Natural killer cell (primary cell): ENCODE results near the gene FRRS1. TPM values are rescaled to one million over a fixed set of nuclear protein-coding genes. Genes with fewer than 3 reads are reported as not detected.

Experiments
- ATAC-seq, 3 donors: fragments of 150-1000 bp in 2 of 3; fragments of 200-7000 bp in 1 of 3; cut with Tn5 transposase; 1 replicate in 1 of 3; 2 replicates in 2 of 3; pipeline ENCODE4 v1.10.0; 2021; ENCODE audit warnings: mild to moderate bottlenecking in 2 of 3, moderate library complexity in 2 of 3
- DNase-seq, 2 donors: peaks; one replicate each; pipeline versions ENCODE4 v3.0.0 to v3.0.0-alpha.2; 2013 to 2021; ENCODE audit warnings: mixed read lengths in 1 of 2
- H3K27ac ChIP-seq: one replicate; pipeline ENCODE4 v1.5.1; 2013; ENCODE audit warnings: mild to moderate bottlenecking, low read length
- H3K27me3 ChIP-seq: one replicate; pipeline ENCODE4 v1.6.1; 2013; ENCODE audit warnings: low read length; ENCODE audit not compliant: control insufficient read depth, insufficient read depth
- H3K36me3 ChIP-seq: one replicate; pipeline ENCODE4 v1.6.1; 2013; ENCODE audit warnings: low read length; ENCODE audit not compliant: control insufficient read depth, insufficient read depth
- H3K4me1 ChIP-seq: one replicate; pipeline ENCODE4 v1.6.1; 2013; ENCODE audit warnings: low read length; ENCODE audit not compliant: control insufficient read depth, insufficient read depth
- H3K4me3 ChIP-seq: one replicate; pipeline ENCODE4 v1.5.1; 2013; ENCODE audit warnings: low read length
- H3K9me3 ChIP-seq: one replicate; pipeline ENCODE4 v1.6.1; 2013; ENCODE audit warnings: low read length; ENCODE audit not compliant: control insufficient read depth, insufficient read depth
- H3K27ac Mint-ChIP-seq, 2 donors: one replicate each; pipeline ENCODE4 v1.8.0; 2022; ENCODE audit warnings: mild to moderate bottlenecking in 2 of 2, mixed read lengths in 2 of 2, moderate library complexity in 1 of 2
- H3K27me3 Mint-ChIP-seq, 2 donors: one replicate each; pipeline ENCODE4 v1.8.0; 2022; ENCODE audit warnings: low read depth in 2 of 2, mixed read lengths in 2 of 2
- H3K36me3 Mint-ChIP-seq: one replicate; pipeline ENCODE4 v1.8.0; 2022; ENCODE audit warnings: mixed read lengths
- H3K4me1 Mint-ChIP-seq, 2 donors: one replicate each; pipeline ENCODE4 v1.8.0; 2022; ENCODE audit warnings: mixed read lengths in 2 of 2
- H3K4me3 Mint-ChIP-seq: one replicate; pipeline ENCODE4 v1.8.0; 2022; ENCODE audit warnings: mild to moderate bottlenecking, moderate library complexity, mixed read lengths
- H3K9me3 Mint-ChIP-seq, 2 donors: one replicate each; pipeline ENCODE4 v1.8.0; 2022; ENCODE audit warnings: mixed read lengths in 2 of 2
- WGBS: methylation state at CpG from one replicate; pipeline ENCODE4 v1.1.7; 2013; ENCODE audit warnings: missing lambda C conversion rate; ENCODE audit not compliant: insufficient coverage; 5-methylcytosine and 5-hydroxymethylcytosine counted together
- intact Hi-C: fragments of 100-400 bp; cut with micrococcal nuclease; formaldehyde crosslinking; loops from one replicate; pipeline ENCODE4 v1.14.2; 2022
- total RNA-seq, 4 donors: library from RNA; stranded (reverse); fragments of 120-200 nt in 1 of 4; gene quantifications; one replicate each; pipeline versions ENCODE4 v1.2.3 to v1.2.4, GENCODE V29; 2013 to 2022
- TF ChIP-seq, protein P1 (sequence below): fragments of 200-600 bp; IDR thresholded peaks from one replicate; pipeline ENCODE4 v1.8.0; 2022; ENCODE audit warnings: antibody characterized with exemption

FRRS1 gene
- total RNA-seq, 3 donors from 2014 or later (not counting 1 experiment from before 2014, with no cell fraction given), result 1.0 to 3.3 (median 3.0) TPM

DNA sequence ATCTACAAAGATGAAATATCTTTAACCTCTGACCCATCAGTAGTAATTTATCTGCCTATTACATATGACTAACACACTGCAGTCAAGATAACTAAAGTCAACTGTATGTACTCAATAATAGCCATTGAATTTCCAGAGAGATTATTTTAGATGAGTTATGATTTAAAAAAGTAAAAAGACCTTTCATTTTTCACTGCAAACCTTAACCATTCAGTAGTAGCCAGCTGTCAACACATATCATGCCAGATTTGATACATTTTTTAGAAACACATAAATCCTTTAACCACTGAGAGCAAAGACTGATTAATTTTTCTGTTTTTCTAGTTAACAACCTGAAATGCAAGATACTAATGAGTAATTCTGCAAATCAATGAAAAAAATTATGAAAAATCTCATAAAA, 89.6 kb downstream of the FRRS1 start:
- no peak overlapping the region for H3K4me3 ChIP-seq
- peaks cover 3% of the 10 kb centered on the region for H3K27me3 ChIP-seq
- no peak for DNase-seq
- Mint-ChIP-seq H3K4me1 (no peaks in the 10 kb centered on the region), H3K4me3 (no peak overlapping the region), H3K27me3 (peaks cover 12 to 41% of the 10 kb centered on the region in 2 donors), H3K9me3 (no peaks in the 10 kb centered on the region), H3K36me3 (no peaks in the 10 kb centered on the region), H3K27ac (no peak overlapping the region)
- ATAC-seq, result no peak
- H3K27ac ChIP-seq, result no peak overlapping the region
- H3K9me3 ChIP-seq, result no peaks in the 10 kb centered on the region
- TF ChIP-seq, protein P1, sequence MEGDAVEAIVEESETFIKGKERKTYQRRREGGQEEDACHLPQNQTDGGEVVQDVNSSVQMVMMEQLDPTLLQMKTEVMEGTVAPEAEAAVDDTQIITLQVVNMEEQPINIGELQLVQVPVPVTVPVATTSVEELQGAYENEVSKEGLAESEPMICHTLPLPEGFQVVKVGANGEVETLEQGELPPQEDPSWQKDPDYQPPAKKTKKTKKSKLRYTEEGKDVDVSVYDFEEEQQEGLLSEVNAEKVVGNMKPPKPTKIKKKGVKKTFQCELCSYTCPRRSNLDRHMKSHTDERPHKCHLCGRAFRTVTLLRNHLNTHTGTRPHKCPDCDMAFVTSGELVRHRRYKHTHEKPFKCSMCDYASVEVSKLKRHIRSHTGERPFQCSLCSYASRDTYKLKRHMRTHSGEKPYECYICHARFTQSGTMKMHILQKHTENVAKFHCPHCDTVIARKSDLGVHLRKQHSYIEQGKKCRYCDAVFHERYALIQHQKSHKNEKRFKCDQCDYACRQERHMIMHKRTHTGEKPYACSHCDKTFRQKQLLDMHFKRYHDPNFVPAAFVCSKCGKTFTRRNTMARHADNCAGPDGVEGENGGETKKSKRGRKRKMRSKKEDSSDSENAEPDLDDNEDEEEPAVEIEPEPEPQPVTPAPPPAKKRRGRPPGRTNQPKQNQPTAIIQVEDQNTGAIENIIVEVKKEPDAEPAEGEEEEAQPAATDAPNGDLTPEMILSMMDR, result no peak
- intact Hi-C loops, result no loop called here
- H3K36me3 ChIP-seq, result no peaks in the 10 kb centered on the region
- no peaks in the 10 kb centered on the region for H3K4me1 ChIP-seq

DNA sequence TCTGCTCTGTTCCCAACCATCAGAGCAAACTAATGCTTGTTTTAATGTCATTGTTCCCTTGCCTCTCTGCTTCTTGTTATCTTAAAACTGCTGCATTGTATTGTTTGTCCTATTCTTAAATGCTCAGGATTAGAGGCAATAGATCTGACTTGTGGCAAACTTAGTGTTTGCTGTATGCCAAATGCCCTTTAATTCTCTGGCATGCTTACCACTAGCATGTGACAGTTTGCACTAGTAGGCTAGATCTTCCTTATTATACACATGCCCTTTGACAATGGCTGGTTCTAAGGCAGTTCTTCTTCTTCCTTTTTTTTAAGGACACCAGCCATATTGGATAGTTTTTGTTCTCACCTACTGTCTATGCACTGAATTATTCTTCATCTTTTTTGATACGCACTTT, 90.4 kb downstream of the FRRS1 start:
- no peak overlapping the region for H3K27ac ChIP-seq
- no peak for DNase-seq
- H3K4me1 Mint-ChIP-seq, result no peaks in the 10 kb centered on the region
- WGBS, result no CpG with 5 or more reads among the region's 1 CpG
- H3K9me3 Mint-ChIP-seq, result no peaks in the 10 kb centered on the region
- H3K27me3 Mint-ChIP-seq, result peaks cover 12 to 41% of the 10 kb centered on the region in 2 donors
- no peak overlapping the region for H3K4me3 Mint-ChIP-seq
- H3K36me3 Mint-ChIP-seq, result no peaks in the 10 kb centered on the region
- H3K4me1 ChIP-seq, result no peaks in the 10 kb centered on the region
- H3K27me3 ChIP-seq, result peaks cover 3% of the 10 kb centered on the region
- H3K27ac Mint-ChIP-seq, result no peak overlapping the region
- no peaks in the 10 kb centered on the region for H3K36me3 ChIP-seq
- TF ChIP-seq, protein P1, result no peak
- no peaks in the 10 kb centered on the region for H3K9me3 ChIP-seq
- intact Hi-C loops, result no loop called here
- no peak overlapping the region for H3K4me3 ChIP-seq
- ATAC-seq, result no peak

DNA sequence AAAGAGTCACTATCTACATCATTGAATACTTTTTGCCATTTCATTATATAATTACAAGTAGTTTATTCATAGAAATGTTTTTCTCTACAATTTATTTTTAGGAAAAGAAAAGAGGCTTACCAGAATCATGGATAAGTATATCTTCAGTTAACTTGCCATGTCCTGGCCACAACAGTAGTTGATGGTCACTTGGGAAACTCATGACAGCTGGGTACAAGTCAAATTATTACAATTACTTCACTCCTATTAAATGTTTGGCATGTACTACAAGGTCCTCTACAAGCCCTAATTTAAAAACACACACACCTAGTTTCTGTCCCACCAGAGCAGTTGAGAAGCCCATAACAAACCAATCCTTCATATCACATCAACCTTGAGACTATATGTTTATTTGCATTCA, 91.1 kb downstream of the FRRS1 start:
- Histone ChIP-seq H3K27me3 (peaks cover 3% of the 10 kb centered on the region), H3K27ac (no peak overlapping the region), H3K36me3 (no peaks in the 10 kb centered on the region), H3K4me1 (no peaks in the 10 kb centered on the region), H3K4me3 (no peak overlapping the region), H3K9me3 (no peaks in the 10 kb centered on the region)
- TF ChIP-seq, protein P1, result no peak
- H3K27ac Mint-ChIP-seq, result no peak overlapping the region
- peaks cover 12 to 41% of the 10 kb centered on the region in 2 donors for H3K27me3 Mint-ChIP-seq
- DNase-seq (no peak), ATAC-seq (no peak)
- H3K9me3 Mint-ChIP-seq, result no peaks in the 10 kb centered on the region
- H3K4me3 Mint-ChIP-seq, result no peak overlapping the region
- H3K36me3 Mint-ChIP-seq, result no peaks in the 10 kb centered on the region
- intact Hi-C loops, result no loop called here
- no peaks in the 10 kb centered on the region for H3K4me1 Mint-ChIP-seq

DNA sequence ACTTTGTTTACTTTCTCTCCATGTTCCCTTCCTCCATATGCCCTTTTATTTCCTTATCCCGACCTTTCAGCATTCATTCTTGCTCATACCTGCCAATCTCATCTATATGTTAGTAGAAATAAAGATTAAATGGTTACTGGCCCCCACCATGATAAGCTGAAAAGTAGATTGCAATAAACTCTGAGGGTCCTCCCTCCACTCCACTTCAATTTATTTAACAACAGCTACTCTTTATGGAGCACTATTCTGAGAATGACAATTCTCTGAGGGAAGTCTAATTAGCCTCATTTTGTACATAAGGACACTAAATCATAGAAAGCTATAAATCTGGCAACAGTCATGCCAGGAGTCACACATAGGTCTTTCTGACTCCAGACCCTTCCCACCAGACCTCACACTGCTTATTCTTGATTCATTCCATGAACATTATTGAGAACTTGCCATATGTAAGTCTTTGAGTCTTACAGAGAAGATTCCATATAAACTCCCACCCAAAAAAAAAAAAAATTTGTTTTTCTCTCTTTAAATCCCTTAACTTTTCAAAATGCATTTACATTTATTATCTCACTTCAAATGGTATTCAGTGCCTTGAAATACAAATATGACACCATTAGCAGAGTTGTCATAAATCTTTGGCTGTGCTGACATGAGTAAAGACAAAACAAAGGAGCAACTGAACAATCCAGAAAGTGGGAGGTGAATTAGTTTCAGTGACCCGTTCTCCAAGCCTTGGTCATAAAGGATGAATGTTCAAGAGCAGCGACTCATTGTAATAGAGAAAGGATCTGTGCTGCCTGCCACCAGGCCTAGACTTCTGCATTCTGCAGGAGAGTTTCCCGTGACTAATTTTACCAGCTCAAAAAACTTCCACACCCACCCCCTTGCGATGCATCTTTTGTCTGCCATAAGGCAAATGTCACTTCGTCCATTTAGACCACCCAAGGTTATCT, 92.0 kb downstream of the FRRS1 start:
- H3K36me3 ChIP-seq, result no peaks in the 10 kb centered on the region
- no peak overlapping the region for H3K27ac ChIP-seq
- Mint-ChIP-seq H3K27ac (no peak overlapping the region), H3K4me3 (no peak overlapping the region), H3K9me3 (no peaks in the 10 kb centered on the region), H3K36me3 (no peaks in the 10 kb centered on the region), H3K27me3 (peaks cover 12 to 50% of the 10 kb centered on the region in 2 donors), H3K4me1 (no peaks in the 10 kb centered on the region)
- DNase-seq (no peak), ATAC-seq (no peak)
- intact Hi-C loops, result no loop called here
- H3K27me3 ChIP-seq, result peaks cover 3% of the 10 kb centered on the region
- H3K9me3 ChIP-seq, result no peaks in the 10 kb centered on the region
- 85% methylated on average over 4 of the region's 6 CpGs for whole genome bisulfite sequencing
- no peak overlapping the region for H3K4me3 ChIP-seq
- H3K4me1 ChIP-seq, result no peaks in the 10 kb centered on the region
- TF ChIP-seq, protein P1, result no peak
